Measurements from ENCODE around the gene DPYSL3.

DPYSL3 gene

GRCh38 chr5:147551677-147552076 lies 41.8 kb upstream of the DPYSL3 start:
- no peak for TF ChIP-seq CTCF (IDR thresholded peaks at IDR 0.05; ENCODE audit: borderline replicate concordance, insufficient read depth, low read depth, low read length)
- H3K4me3 ChIP-seq (ENCODE audit: low read depth, low read length) = no peak overlapping the region

GRCh38 chr5:147547730-147548129 lies 37.9 kb upstream of the DPYSL3 start:
- H3K4me3 ChIP-seq (ENCODE audit: low read depth, low read length) = no peak overlapping the region
- no peak for TF ChIP-seq CTCF (IDR thresholded peaks at IDR 0.05; ENCODE audit: borderline replicate concordance, insufficient read depth, low read depth, low read length)

- H3K4me3 ChIP-seq (ENCODE audit: low read depth, low read length) = no peak overlapping the region
- no peak for TF ChIP-seq CTCF (IDR thresholded peaks at IDR 0.05; ENCODE audit: borderline replicate concordance, insufficient read depth, low read depth, low read length)
Measured at GRCh38 chr5:147544556-147544955, 34.7 kb upstream of the DPYSL3 start.

GRCh38 chr5:147539053-147539452 lies 29.2 kb upstream of the DPYSL3 start:
- no peak for TF ChIP-seq CTCF (IDR thresholded peaks at IDR 0.05; ENCODE audit: borderline replicate concordance, insufficient read depth, low read depth, low read length)
- no peak overlapping the region for H3K4me3 ChIP-seq (ENCODE audit: low read depth, low read length)

- H3K4me3 ChIP-seq (ENCODE audit: low read depth, low read length) = no peak overlapping the region
- no peak for TF ChIP-seq CTCF (IDR thresholded peaks at IDR 0.05; ENCODE audit: borderline replicate concordance, insufficient read depth, low read depth, low read length)
Measured at GRCh38 chr5:147538236-147538635, 28.4 kb upstream of the DPYSL3 start.

- no peak overlapping the region for H3K4me3 ChIP-seq (ENCODE audit: low read depth, low read length)
- TF ChIP-seq CTCF (IDR thresholded peaks at IDR 0.05; ENCODE audit: borderline replicate concordance, insufficient read depth, low read depth, low read length) = no peak
Measured at GRCh38 chr5:147534172-147534951, 24.5 kb upstream of the DPYSL3 start.

- no peak overlapping the region for H3K4me3 ChIP-seq (ENCODE audit: low read depth, low read length)
- TF ChIP-seq CTCF (IDR thresholded peaks at IDR 0.05; ENCODE audit: borderline replicate concordance, insufficient read depth, low read depth, low read length) = no peak
Measured at GRCh38 chr5:147532156-147532555, 22.3 kb upstream of the DPYSL3 start.

All from GM12875 (cell line).